Activated T-helper 2 cell treated with anti-CD3 and anti-CD28 coated beads, Interferon-gamma antibody, Interleukin-2, Interleukin-4, amounts not matched to agents 10 μg/mL and 5 μg/mL and 100 μg/mL, durations not matched to agents 14 hours and 24 hours and 36 hours (primary cell): ENCODE measurements around the gene SPATA24. TPM values are rescaled to one million over a fixed set of nuclear protein-coding genes. Genes with fewer than 3 reads are reported as not detected.
"Not testable (repeated sequence)": the region's sequence is repeated elsewhere in the genome, so short reads cannot be mapped to it uniquely, and the experiment has no call there.

Source experiments
- DNase-seq: peaks from one replicate; pipeline ENCODE4 v3.0.0; 2021; ENCODE audit warnings: low spot score
- H3K27ac Mint-ChIP-seq: one replicate; pipeline ENCODE4 v1.8.0; 2021; ENCODE audit warnings: mixed read lengths
- H3K27me3 Mint-ChIP-seq: one replicate; pipeline ENCODE4 v1.8.0; 2021; ENCODE audit warnings: low read depth, mixed read lengths
- H3K36me3 Mint-ChIP-seq: one replicate; pipeline ENCODE4 v1.8.0; 2021; ENCODE audit warnings: low read depth, mixed read lengths
- H3K4me1 Mint-ChIP-seq: one replicate; pipeline ENCODE4 v1.8.0; 2021; ENCODE audit warnings: low read depth, mixed read lengths
- H3K4me3 Mint-ChIP-seq: one replicate; pipeline ENCODE4 v1.8.0; 2021; ENCODE audit warnings: low read depth, mild to moderate bottlenecking, moderate library complexity, mixed read lengths
- H3K9me3 Mint-ChIP-seq: one replicate; pipeline ENCODE4 v1.8.0; 2021; ENCODE audit warnings: mixed read lengths
- intact Hi-C: fragments of 100-400 bp; cut with micrococcal nuclease; formaldehyde crosslinking; loops from one replicate; pipeline ENCODE4 v1.15.1; 2023
- total RNA-seq: library from RNA; stranded (reverse); gene quantifications from 2 replicates; pipeline ENCODE4 v1.2.3, GENCODE V29; 2022

The SPATA24 gene
- total RNA-seq, 1 donor from 2014 or later: 4.7 TPM

DNA sequence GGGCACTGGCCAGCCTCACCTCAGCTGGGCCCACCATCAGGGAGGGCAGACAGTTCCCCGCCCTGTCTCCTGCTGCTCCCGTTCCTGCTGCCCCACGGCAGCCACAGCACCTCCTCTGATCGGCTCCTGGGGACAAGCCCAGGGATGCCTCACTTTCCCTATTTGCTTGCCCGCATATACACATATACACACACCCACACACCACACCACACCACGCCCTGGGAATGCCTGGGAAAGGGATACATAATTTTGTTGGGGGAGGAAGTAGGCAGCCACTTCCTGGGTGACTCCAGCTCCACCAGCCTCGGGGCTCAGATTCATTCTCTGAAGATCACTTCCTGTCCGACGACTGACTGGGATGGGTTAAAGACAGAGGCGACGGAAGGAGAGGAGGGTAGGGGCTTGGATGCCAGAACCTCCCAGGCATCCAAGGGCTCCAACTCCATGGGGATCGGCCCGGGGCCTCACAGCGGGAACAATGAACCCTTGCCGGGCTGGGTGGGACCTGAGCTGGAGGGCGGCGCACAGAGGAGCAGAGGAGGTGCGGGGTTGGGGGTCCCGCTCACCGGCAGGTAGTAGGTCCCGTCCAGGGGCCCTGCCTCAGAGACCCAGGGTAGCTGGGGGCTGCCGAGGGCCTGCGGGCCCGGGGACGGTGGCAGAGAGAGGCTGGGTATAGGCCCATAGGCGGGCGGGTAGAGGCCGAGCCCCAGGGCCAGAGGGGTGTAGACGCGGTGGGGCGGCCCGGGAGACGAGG, 12.1 kb downstream of the SPATA24 start:
- Mint-ChIP-seq H3K4me1 (peaks cover 48% of the 10 kb centered on the region), H3K36me3 (peaks cover 46% of the 10 kb centered on the region), H3K27me3 (no peaks in the 10 kb centered on the region), H3K27ac (peak overlapping the region; percentile 100), H3K9me3 (no peaks in the 10 kb centered on the region), H3K4me3 (peak overlapping the region; percentile 100)
- no peak for DNase-seq
- intact Hi-C loops: loop anchor here (2.0 to 5.0 kb wide), 5 partner anchors 47 to 814 kb away; partner anchors contain the start of genes DNAJC18, HSPA9 and MATR3

DNA sequence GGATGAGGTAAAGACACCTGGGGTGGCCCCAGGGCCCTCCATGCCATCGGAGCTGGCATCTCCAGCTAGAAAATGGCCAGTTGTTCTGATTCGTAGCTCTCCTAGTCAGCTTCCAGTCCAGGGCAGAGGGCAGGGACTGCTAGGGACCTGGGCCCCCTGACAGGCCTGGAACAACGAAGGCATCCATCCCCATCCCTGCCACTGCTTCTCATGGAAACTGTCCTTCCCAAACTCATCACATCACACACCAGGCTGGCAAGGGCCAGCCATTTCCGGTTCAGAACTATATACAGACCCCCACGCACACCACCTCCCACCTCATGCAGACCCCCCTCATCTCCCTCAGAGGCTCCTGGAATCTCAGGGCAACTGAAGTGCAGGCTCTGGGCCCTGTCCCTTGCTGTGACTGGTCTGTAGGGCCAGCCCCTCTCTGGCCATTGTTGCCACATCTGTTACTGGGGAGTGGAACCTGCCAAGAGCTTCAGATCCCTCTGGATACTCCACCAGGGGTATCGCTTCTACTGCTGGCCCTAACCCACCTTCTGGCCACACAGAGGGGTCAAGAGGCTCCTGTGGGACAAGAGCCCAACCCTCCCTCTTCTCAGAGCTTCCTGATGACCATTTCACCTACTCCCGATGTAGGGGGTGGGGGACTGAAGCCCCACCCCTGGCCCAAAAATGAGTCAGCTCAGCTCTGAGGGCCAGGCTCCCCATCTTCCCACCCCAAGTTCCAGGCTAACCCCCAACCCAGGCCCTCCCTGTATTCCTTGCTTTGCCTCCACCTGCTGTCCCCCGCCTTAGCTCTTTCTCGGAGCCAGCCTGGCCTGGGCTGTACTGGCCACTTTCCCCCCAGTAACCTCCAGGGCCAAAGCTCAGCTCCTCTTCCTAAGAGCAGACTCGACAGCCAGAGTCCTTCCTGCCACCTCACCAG, 13.0 kb downstream of the SPATA24 start:
- no peaks in the 10 kb centered on the region for H3K27me3 Mint-ChIP-seq
- no peaks in the 10 kb centered on the region for H3K9me3 Mint-ChIP-seq
- H3K4me1 Mint-ChIP-seq: peaks cover 49% of the 10 kb centered on the region
- H3K4me3 Mint-ChIP-seq: peak overlapping the region; percentile 100
- no peak for DNase-seq
- H3K36me3 Mint-ChIP-seq: peaks cover 38% of the 10 kb centered on the region
- H3K27ac Mint-ChIP-seq: peak overlapping the region; percentile 100
- intact Hi-C loops: loop anchor here (1.0 to 5.0 kb wide), 6 partner anchors 24 to 814 kb away; partner anchors contain the start of genes HSPA9 and MATR3

DNA sequence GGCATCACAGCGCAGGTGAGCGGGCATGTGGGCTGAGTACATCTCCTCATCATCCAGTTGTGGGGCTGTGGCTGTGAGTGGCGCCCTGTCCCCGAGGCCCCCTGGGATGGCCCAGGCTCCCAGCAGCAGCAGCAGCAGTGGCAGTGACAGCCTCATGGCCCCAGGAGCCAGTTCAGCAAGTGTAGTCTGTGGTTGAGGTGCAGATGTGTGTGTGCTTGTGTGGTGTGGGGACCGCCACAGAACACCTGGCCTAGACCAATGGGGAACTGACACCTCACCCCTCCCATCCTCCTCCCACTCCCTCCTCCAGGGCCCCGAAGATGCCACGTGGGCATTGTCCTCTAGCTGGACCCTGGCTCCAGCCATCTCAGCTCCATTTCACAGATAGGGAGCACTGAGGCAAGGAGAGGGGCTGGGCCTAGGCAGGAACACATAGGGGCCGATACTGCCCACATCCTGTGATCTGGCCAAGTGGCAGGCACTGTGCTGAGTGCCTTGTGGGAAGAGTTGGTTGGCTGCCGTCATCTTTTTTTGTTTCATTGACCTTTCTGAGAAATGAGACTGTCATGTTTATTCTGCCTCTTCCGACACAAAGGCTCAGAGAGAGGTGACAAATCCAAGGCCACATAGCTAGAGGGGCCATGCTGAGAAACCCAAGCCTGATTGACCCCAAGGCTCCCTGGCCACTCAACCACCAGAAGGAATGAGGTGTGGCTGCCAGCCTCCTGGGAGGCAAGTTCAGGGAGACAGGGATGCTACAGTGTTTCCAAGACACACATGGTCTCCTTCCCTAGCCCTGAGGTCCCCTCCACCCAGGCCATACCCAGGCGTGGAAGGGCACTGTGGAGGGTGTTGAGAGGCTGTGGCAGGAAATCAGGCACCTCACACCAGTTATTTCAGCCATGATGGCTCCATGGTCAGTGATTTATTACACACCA, 13.9 kb downstream of the SPATA24 start, which contains the start of gene MZB1:
Gene MZB1, minus strand, starts transcription at position 213 of the 938 bp plus-strand sequence. Its CDS starts 57 bp downstream, at position 156.
- intact Hi-C loops: loop anchor here (1.0 to 5.0 kb wide), 6 partner anchors 25 to 813 kb away; partner anchors contain the start of genes HSPA9 and MATR3
- peak within 1 kb of the TSS; percentile 100 for H3K4me3 Mint-ChIP-seq
- H3K36me3 Mint-ChIP-seq: peaks cover 32% of the 10 kb centered on the region
- peaks cover 55% of the 10 kb centered on the region for H3K4me1 Mint-ChIP-seq
- H3K27me3 Mint-ChIP-seq: no peaks in the 10 kb centered on the region
- H3K27ac Mint-ChIP-seq: peak within 1 kb of the TSS; percentile 100
- DNase-seq: peak; percentile 79
- no peaks in the 10 kb centered on the region for H3K9me3 Mint-ChIP-seq

DNA sequence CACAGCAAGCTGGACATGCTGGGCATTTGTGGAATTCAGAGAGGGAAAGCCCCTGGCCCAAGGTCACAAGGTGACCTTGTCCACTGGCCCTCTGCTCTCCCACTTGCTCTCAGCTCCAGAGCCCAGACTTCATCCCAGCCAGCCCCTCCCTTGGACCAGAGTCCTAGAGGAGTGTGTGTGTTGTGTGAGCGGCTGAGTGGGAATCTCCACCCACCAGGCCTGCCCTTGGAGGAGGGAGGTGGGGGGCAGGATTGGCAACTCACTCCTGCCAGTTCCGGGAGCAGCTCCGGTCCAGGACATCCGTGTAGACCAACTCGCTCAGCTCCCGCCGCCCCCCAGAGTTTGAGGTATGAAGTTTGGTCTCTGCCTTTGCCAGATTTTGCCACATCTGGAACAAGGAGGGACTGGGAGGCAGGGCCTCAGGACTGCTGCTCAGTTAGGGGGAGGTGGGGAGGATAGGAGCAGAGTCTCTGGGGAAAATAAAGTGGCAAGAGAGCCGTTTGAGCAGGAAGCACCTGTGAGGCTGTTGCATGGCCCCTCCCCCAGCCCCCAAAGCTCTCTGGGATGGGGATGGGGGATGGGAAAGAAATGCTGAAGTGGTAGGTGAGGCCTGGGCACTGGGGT, 15.6 kb downstream of the SPATA24 start:
- H3K27ac Mint-ChIP-seq: peak overlapping the region; percentile 60
- no peak for DNase-seq
- H3K4me1 Mint-ChIP-seq: peaks cover 61% of the 10 kb centered on the region
- H3K36me3 Mint-ChIP-seq: peaks cover 26% of the 10 kb centered on the region
- no peaks in the 10 kb centered on the region for H3K9me3 Mint-ChIP-seq
- intact Hi-C loops: no loop called here
- no peaks in the 10 kb centered on the region for H3K27me3 Mint-ChIP-seq
- peak overlapping the region; percentile 68 for H3K4me3 Mint-ChIP-seq

DNA sequence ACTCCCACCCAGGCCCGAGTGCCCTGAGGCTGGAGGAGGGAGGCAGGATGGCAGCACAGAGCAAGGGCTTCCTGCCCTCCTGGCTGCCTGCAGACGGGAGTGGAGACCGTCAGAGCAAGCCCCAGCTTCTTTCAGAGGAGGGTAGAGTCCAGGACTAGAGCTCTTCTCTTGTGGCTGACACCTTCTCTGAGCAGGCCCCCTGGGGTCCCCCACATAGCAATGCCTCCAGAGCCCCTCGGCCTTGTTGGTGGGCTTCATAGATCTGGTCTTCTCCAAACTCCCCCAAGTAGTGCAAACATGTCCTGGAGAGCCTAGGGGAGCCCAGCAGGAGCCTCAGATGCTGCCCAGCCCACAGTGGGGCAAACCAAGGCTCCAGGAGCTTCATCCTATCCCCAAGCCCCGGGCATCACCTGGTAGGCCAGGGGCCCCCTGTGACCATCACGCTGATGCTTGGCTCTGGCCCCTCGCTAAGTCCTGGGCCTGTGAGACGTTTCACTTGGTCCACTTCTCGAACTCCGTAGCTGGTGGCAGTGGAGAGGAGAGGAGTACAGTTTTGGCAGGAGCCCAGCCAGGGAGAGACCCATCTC, 16.2 kb downstream of the SPATA24 start:
- no peaks in the 10 kb centered on the region for H3K27me3 Mint-ChIP-seq
- no peaks in the 10 kb centered on the region for H3K9me3 Mint-ChIP-seq
- intact Hi-C loops: no loop called here
- H3K4me3 Mint-ChIP-seq: peak overlapping the region; percentile 68
- H3K4me1 Mint-ChIP-seq: peaks cover 59% of the 10 kb centered on the region
- H3K36me3 Mint-ChIP-seq: peaks cover 21% of the 10 kb centered on the region
- H3K27ac Mint-ChIP-seq: peak overlapping the region; percentile 60
- DNase-seq: no peak

DNA sequence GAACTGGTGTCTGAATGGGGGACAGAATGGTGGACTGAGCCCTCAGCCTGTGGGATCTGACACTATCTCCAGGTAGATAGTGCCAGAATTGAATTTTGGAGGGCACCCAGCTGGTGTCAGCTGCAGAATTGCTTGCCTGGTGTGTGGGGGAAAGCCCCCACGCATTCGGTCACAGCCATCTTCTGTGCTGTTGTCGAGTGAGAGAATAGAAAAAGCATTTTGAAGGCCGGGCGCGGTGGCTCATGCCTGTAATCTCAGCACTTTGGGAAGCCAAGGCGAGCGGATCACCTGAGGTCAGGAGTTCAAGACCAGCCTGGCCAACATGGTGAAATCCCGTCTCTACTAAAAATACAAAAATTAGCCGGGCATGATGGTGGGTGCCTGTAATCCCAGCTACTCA, 16.9 kb downstream of the SPATA24 start:
- H3K27me3 Mint-ChIP-seq, intact Hi-C loops, H3K4me3 Mint-ChIP-seq, H3K9me3 Mint-ChIP-seq, DNase-seq: not testable (repeated sequence)
- peaks cover 20% of the 10 kb centered on the region for H3K36me3 Mint-ChIP-seq
- H3K4me1 Mint-ChIP-seq: peaks cover 58% of the 10 kb centered on the region
- H3K27ac Mint-ChIP-seq: peak overlapping the region; percentile 39

DNA sequence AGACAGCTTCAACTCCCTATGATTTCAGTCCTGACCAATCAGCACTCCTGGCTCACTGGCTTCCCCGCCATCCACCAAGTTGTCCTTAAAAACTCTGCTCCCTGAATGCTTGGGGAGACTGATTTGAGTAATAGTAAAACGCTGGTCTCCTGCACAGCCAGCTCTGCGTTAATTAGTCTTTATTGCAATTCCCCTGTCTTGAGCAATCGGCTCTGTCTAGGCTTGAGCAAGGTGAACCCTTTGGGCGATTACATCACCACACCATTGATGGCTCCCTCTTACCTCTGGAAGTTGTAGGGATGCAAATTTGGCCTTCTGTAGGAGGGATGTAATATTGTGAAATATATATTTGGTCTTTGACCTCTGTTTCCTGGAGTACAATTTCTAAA, 17.8 kb downstream of the SPATA24 start:
- H3K27me3 Mint-ChIP-seq: no peaks in the 10 kb centered on the region
- H3K9me3 Mint-ChIP-seq: no peaks in the 10 kb centered on the region
- peaks cover 14% of the 10 kb centered on the region for H3K36me3 Mint-ChIP-seq
- H3K4me3 Mint-ChIP-seq: no peak overlapping the region
- peaks cover 51% of the 10 kb centered on the region for H3K4me1 Mint-ChIP-seq
- no peak for DNase-seq
- peak overlapping the region; percentile 84 for H3K27ac Mint-ChIP-seq
- intact Hi-C loops: no loop called here

DNA sequence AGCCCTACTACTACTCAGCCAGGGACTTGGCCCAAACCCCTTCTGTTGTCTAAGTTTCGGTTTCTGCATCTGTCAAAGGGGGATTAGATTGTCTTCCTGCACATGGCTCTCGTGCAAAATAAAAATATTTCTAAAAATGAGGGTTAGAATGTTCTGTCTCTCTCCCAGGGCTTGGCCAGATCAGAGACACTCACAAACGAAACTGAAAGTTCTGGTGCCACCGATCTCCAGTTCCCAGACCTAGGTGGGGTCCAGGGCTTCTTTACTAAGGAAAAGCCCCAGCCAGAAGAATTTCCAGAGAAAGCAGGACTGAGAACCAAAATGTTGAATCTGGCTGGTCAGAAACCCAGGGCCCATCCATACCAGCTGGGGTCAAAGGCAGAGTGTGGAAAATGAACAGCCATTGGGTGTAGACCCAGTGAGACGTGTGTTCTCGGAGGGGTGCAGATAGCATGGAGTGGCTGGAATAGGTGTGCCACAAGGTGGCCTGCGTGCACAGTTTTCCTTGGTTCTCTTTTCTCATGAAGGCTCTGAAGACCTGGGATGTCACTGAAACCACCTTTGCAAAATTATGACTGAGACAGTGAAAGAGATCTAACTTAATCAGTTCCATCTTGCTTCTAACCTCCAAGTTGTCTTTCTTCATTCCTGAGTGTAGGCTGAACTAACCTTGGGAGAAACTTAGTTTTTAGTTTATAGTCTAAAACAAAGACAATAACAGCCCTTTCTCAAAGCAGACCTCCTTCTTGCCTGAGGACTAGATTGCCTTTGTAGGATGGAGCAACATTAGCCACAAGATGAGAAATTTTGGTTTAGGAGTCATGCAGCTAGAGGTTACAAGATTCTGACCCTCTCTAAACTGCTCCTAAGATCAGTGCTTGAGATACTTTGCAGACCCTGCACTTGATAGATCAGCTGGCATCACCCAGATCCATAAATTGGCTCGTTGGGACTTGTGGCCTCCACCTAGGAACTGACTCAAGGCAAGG, 18.5 kb downstream of the SPATA24 start:
- intact Hi-C loops: no loop called here
- H3K9me3 Mint-ChIP-seq: no peaks in the 10 kb centered on the region
- no peak for DNase-seq
- no peaks in the 10 kb centered on the region for H3K27me3 Mint-ChIP-seq
- peaks cover 10% of the 10 kb centered on the region for H3K36me3 Mint-ChIP-seq
- peak overlapping the region; percentile 56 for H3K4me3 Mint-ChIP-seq
- peak overlapping the region; percentile 84 for H3K27ac Mint-ChIP-seq
- H3K4me1 Mint-ChIP-seq: peaks cover 44% of the 10 kb centered on the region

DNA sequence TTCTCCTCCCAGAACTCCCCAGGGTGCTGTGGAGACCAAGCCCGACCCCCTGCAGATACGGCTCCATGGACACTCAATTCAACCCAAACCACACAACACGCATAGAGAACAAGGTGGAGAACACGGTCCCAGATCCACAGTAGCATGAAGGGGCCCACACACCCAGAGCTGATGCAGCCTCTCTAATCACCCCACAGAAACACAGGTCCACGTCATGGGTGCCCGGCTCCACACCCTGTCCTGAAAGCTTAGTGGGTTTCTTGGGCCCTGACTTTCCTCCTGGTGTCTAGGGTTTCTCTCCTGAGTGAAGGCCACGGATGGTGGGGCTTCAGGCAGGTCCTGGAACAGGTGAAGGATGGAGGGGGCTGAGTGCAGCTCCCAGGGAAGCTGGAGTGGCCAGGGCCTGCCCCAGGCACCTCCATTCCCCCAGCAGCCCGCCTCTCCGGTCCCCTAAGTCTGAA, 19.3 kb downstream of the SPATA24 start:
- H3K27ac Mint-ChIP-seq: peak overlapping the region; percentile 84
- intact Hi-C loops: no loop called here
- no peaks in the 10 kb centered on the region for H3K9me3 Mint-ChIP-seq
- H3K4me3 Mint-ChIP-seq: no peak overlapping the region
- H3K36me3 Mint-ChIP-seq: peaks cover 8% of the 10 kb centered on the region
- H3K27me3 Mint-ChIP-seq: no peaks in the 10 kb centered on the region
- DNase-seq: no peak
- H3K4me1 Mint-ChIP-seq: peaks cover 38% of the 10 kb centered on the region

DNA sequence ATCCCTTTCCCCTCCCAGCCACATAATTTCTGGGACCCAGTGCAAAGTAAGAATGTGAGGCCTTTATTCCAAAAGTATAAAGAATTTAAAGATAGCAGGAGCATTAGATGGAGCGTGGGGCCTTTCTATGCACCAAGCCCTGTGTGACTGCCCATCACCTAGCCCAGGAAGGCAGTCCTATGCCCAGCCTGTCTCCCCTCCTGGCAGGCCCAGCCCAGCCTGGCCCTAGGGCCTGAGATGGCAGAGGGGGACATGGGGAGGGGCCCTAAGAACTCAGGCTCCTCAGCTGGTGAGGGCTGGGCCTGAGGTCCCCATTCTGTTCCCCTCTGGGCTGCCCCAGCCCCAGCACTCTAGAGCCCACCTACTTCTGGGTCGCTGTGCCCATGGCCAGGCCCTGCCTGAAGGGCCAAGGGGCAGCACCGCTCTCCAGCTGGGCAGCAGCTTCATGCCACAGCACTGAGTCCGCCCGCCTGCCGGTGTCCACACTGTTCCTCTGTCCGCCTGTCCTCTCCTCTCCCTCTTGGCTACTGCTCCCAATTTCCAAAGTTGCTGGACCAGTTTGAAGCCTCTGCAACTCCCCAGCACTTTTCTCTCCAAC, 19.8 kb downstream of the SPATA24 start:
- Mint-ChIP-seq H3K27me3 (no peaks in the 10 kb centered on the region), H3K27ac (peak overlapping the region; percentile 84), H3K4me3 (no peak overlapping the region), H3K9me3 (no peaks in the 10 kb centered on the region), H3K36me3 (peaks cover 3% of the 10 kb centered on the region), H3K4me1 (peaks cover 35% of the 10 kb centered on the region)
- no peak for DNase-seq
- intact Hi-C loops: no loop called here
